Body of pancreas (tissue), 4 donors: ENCODE data around the gene LDLRAD4.

Experiments used
- POLR2A ChIP-seq, 3 donors: fragments of 450-650 bp; IDR thresholded peaks; one replicate each; pipeline ENCODE4 v1.6.1; 2016; ENCODE audit warnings: antibody characterized with exemption in 3 of 3, mild to moderate bottlenecking in 2 of 3
- TF ChIP-seq, protein P1 (sequence below), 7 experiments: fragments of 450-650 bp in 4 of 7; fragments of 200-600 bp in 3 of 7; sonication (generic) in 3 of 7; IDR thresholded peaks; one replicate each; pipeline ENCODE4 v1.5.1; 2016 to 2019; ENCODE audit warnings: antibody characterized with exemption in 7 of 7

DNA sequence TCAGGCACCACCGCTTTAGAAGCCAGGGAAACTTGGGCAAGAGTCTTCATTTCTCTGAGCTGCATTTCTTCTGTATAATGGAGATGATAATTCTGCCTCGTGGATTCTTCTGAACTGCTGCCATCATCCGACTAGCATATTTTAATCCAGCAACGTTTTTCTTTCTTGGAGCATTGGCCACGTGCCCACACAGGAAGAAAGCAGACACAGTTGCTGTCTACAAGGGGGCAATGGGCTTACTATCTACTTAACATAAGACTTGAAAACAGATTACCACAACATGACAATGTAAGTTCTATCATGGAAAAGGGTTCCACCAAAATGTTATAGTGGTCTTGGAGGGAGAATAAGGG is 331.3 kb downstream of the LDLRAD4 start:
- no peak for TF ChIP-seq POLR2A (IDR thresholded peaks at IDR 0.05)
- TF ChIP-seq, protein P1, sequence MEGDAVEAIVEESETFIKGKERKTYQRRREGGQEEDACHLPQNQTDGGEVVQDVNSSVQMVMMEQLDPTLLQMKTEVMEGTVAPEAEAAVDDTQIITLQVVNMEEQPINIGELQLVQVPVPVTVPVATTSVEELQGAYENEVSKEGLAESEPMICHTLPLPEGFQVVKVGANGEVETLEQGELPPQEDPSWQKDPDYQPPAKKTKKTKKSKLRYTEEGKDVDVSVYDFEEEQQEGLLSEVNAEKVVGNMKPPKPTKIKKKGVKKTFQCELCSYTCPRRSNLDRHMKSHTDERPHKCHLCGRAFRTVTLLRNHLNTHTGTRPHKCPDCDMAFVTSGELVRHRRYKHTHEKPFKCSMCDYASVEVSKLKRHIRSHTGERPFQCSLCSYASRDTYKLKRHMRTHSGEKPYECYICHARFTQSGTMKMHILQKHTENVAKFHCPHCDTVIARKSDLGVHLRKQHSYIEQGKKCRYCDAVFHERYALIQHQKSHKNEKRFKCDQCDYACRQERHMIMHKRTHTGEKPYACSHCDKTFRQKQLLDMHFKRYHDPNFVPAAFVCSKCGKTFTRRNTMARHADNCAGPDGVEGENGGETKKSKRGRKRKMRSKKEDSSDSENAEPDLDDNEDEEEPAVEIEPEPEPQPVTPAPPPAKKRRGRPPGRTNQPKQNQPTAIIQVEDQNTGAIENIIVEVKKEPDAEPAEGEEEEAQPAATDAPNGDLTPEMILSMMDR (IDR thresholded peaks at IDR 0.05), result no peak
